ENCODE measurements around the gene INSM1. TPM values are rescaled to one million over a fixed set of nuclear protein-coding genes. Genes with fewer than 3 reads are reported as not detected.

The INSM1 gene
- total RNA-seq, 1 donor from 2014 or later = not detected

- peaks cover 1% of the 10 kb centered on the region for H3K27me3 Mint-ChIP-seq (ENCODE audit: unreplicated experiment)
- H3K36me3 Mint-ChIP-seq (ENCODE audit: low read depth, unreplicated experiment) = peaks cover 4% of the 10 kb centered on the region
- no peak for DNase-seq (ENCODE audit: low spot score)
- H3K4me1 Mint-ChIP-seq (ENCODE audit: unreplicated experiment) = no peaks in the 10 kb centered on the region
- H3K9me3 Mint-ChIP-seq (ENCODE audit: unreplicated experiment) = no peaks in the 10 kb centered on the region
- TF ChIP-seq, protein P1, sequence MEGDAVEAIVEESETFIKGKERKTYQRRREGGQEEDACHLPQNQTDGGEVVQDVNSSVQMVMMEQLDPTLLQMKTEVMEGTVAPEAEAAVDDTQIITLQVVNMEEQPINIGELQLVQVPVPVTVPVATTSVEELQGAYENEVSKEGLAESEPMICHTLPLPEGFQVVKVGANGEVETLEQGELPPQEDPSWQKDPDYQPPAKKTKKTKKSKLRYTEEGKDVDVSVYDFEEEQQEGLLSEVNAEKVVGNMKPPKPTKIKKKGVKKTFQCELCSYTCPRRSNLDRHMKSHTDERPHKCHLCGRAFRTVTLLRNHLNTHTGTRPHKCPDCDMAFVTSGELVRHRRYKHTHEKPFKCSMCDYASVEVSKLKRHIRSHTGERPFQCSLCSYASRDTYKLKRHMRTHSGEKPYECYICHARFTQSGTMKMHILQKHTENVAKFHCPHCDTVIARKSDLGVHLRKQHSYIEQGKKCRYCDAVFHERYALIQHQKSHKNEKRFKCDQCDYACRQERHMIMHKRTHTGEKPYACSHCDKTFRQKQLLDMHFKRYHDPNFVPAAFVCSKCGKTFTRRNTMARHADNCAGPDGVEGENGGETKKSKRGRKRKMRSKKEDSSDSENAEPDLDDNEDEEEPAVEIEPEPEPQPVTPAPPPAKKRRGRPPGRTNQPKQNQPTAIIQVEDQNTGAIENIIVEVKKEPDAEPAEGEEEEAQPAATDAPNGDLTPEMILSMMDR (IDR thresholded peaks at IDR 0.05; ENCODE audit: unreplicated experiment) = no peak
- no peak overlapping the region for H3K27ac Mint-ChIP-seq (ENCODE audit: unreplicated experiment)
- no peak overlapping the region for H3K4me3 Mint-ChIP-seq (ENCODE audit: unreplicated experiment)
Measured at GRCh38 chr20:20333866-20334265, 34.0 kb upstream of the INSM1 start.

GRCh38 chr20:20334489-20334888 lies 33.4 kb upstream of the INSM1 start:
- Mint-ChIP-seq H3K4me3 (ENCODE audit: unreplicated experiment) (no peak overlapping the region), H3K27ac (ENCODE audit: unreplicated experiment) (no peak overlapping the region), H3K36me3 (ENCODE audit: low read depth, unreplicated experiment) (peaks cover 4% of the 10 kb centered on the region), H3K4me1 (ENCODE audit: unreplicated experiment) (no peaks in the 10 kb centered on the region), H3K27me3 (ENCODE audit: unreplicated experiment) (peaks cover 1% of the 10 kb centered on the region), H3K9me3 (ENCODE audit: unreplicated experiment) (no peaks in the 10 kb centered on the region)
- DNase-seq (ENCODE audit: low spot score) = no peak
- TF ChIP-seq, protein P1 (IDR thresholded peaks at IDR 0.05; ENCODE audit: unreplicated experiment) = no peak

DNA sequence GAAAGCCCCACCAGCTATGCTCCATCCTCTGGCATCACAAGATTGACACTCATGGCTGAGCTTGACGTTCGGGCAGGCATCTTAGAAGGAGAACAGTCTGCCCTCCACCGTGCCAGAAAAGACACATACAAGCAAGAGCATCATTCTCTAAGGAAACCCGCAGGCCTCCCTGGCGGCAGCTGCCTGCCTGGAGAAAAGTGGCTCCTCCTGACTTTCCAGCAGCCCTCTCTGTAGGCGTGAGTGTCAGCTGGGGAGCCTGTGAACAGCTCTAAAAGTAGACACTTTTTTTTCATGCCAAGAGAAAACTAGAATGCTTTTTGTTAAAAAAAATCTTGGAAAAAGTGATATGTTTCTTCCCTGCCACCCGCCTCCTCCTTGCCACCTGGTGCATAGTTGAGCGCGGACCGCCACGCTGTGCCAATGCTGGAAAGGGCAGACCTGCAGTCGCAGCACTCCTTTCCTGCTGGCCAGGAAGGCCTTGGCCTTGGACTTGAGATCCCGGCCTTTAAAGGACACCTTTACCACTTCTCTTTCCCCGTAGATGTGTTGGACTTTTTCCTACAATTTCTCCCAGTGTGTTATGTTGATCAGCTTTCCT lies 29.7 kb upstream of the INSM1 start:
- no peak overlapping the region for H3K4me3 Mint-ChIP-seq (ENCODE audit: unreplicated experiment)
- TF ChIP-seq, protein P1 (IDR thresholded peaks at IDR 0.05; ENCODE audit: unreplicated experiment) = no peak
- H3K27ac Mint-ChIP-seq (ENCODE audit: unreplicated experiment) = no peak overlapping the region
- peaks cover 1% of the 10 kb centered on the region for H3K27me3 Mint-ChIP-seq (ENCODE audit: unreplicated experiment)
- no peaks in the 10 kb centered on the region for H3K9me3 Mint-ChIP-seq (ENCODE audit: unreplicated experiment)
- peaks cover 4% of the 10 kb centered on the region for H3K36me3 Mint-ChIP-seq (ENCODE audit: low read depth, unreplicated experiment)
- no peak for DNase-seq (ENCODE audit: low spot score)
- H3K4me1 Mint-ChIP-seq (ENCODE audit: unreplicated experiment) = no peaks in the 10 kb centered on the region

DNA sequence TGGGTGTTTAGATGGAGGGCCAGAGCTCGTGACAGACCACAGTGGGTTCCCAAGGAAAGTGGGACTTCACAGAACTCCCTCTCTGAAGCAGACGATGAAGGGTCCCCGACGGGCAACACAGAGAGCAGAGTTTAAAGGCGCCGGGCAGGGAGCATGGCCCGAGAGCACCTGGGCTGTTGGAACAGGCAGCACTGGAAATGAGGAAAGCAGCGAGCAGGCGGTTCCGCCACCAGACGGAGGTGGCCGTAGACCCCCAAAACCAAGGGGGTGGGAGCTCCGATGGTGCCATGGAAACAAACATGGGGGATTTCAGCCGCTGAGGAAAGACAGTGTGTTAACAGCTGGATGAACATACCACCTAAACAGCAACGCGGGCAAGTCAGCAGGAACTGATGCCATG lies 27.5 kb upstream of the INSM1 start:
- no peaks in the 10 kb centered on the region for H3K4me1 Mint-ChIP-seq (ENCODE audit: unreplicated experiment)
- no peak for DNase-seq (ENCODE audit: low spot score)
- no peak overlapping the region for H3K27ac Mint-ChIP-seq (ENCODE audit: unreplicated experiment)
- TF ChIP-seq, protein P1 (IDR thresholded peaks at IDR 0.05; ENCODE audit: unreplicated experiment) = no peak
- no peaks in the 10 kb centered on the region for H3K9me3 Mint-ChIP-seq (ENCODE audit: unreplicated experiment)
- peaks cover 4% of the 10 kb centered on the region for H3K36me3 Mint-ChIP-seq (ENCODE audit: low read depth, unreplicated experiment)
- H3K4me3 Mint-ChIP-seq (ENCODE audit: unreplicated experiment) = no peak overlapping the region
- H3K27me3 Mint-ChIP-seq (ENCODE audit: unreplicated experiment) = peaks cover 1% of the 10 kb centered on the region

DNA sequence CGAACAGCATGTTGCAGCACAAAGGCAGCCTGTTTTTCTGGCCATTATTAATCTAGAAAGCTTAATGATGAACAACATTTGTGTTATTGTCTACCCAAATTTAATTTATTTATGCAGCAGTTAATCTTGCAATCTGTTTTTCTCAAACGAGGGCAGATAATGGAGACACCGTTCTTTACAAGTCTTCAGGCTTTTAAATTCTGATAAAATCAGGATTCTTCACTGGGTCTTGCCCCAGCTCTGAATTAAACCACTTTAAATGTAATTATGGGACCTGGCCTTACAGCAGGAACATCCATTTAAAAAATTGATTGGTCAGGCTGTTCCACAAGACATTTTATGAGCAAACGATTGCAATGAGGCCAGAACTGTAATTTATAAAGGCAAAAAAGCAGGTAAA lies 26.5 kb upstream of the INSM1 start:
- H3K4me3 Mint-ChIP-seq (ENCODE audit: unreplicated experiment) = no peak overlapping the region
- H3K27me3 Mint-ChIP-seq (ENCODE audit: unreplicated experiment) = peaks cover 1% of the 10 kb centered on the region
- DNase-seq (ENCODE audit: low spot score) = no peak
- H3K27ac Mint-ChIP-seq (ENCODE audit: unreplicated experiment) = no peak overlapping the region
- H3K9me3 Mint-ChIP-seq (ENCODE audit: unreplicated experiment) = no peaks in the 10 kb centered on the region
- TF ChIP-seq, protein P1 (IDR thresholded peaks at IDR 0.05; ENCODE audit: unreplicated experiment) = no peak
- peaks cover 4% of the 10 kb centered on the region for H3K36me3 Mint-ChIP-seq (ENCODE audit: low read depth, unreplicated experiment)
- H3K4me1 Mint-ChIP-seq (ENCODE audit: unreplicated experiment) = no peaks in the 10 kb centered on the region

All from endothelial cell (in vitro differentiated cells).